Natural killer cell (primary cell): ENCODE measurements around the gene VAMP5. TPM values are rescaled to one million over a fixed set of nuclear protein-coding genes. Genes with fewer than 3 reads are reported as not detected.
A peak's percentile ranks its signal among the peaks of the same experiment; 100 is the strongest.

Source experiments
- ATAC-seq, 3 donors: fragments of 150-1000 bp in 2 of 3; fragments of 200-7000 bp in 1 of 3; cut with Tn5 transposase; 1 replicate in 1 of 3; 2 replicates in 2 of 3; pipeline ENCODE4 v1.10.0; 2021; ENCODE audit warnings: mild to moderate bottlenecking in 2 of 3, moderate library complexity in 2 of 3
- DNase-seq, 2 donors: peaks; one replicate each; pipeline versions ENCODE4 v3.0.0 to v3.0.0-alpha.2; 2013 to 2021; ENCODE audit warnings: mixed read lengths in 1 of 2
- H3K27ac ChIP-seq: one replicate; pipeline ENCODE4 v1.5.1; 2013; ENCODE audit warnings: mild to moderate bottlenecking, low read length
- H3K27me3 ChIP-seq: one replicate; pipeline ENCODE4 v1.6.1; 2013; ENCODE audit warnings: low read length; ENCODE audit not compliant: control insufficient read depth, insufficient read depth
- H3K36me3 ChIP-seq: one replicate; pipeline ENCODE4 v1.6.1; 2013; ENCODE audit warnings: low read length; ENCODE audit not compliant: control insufficient read depth, insufficient read depth
- H3K4me1 ChIP-seq: one replicate; pipeline ENCODE4 v1.6.1; 2013; ENCODE audit warnings: low read length; ENCODE audit not compliant: control insufficient read depth, insufficient read depth
- H3K4me3 ChIP-seq: one replicate; pipeline ENCODE4 v1.5.1; 2013; ENCODE audit warnings: low read length
- H3K9me3 ChIP-seq: one replicate; pipeline ENCODE4 v1.6.1; 2013; ENCODE audit warnings: low read length; ENCODE audit not compliant: control insufficient read depth, insufficient read depth
- H3K27ac Mint-ChIP-seq, 2 donors: one replicate each; pipeline ENCODE4 v1.8.0; 2022; ENCODE audit warnings: mild to moderate bottlenecking in 2 of 2, mixed read lengths in 2 of 2, moderate library complexity in 1 of 2
- H3K27me3 Mint-ChIP-seq, 2 donors: one replicate each; pipeline ENCODE4 v1.8.0; 2022; ENCODE audit warnings: low read depth in 2 of 2, mixed read lengths in 2 of 2
- H3K36me3 Mint-ChIP-seq: one replicate; pipeline ENCODE4 v1.8.0; 2022; ENCODE audit warnings: mixed read lengths
- H3K4me1 Mint-ChIP-seq, 2 donors: one replicate each; pipeline ENCODE4 v1.8.0; 2022; ENCODE audit warnings: mixed read lengths in 2 of 2
- H3K4me3 Mint-ChIP-seq: one replicate; pipeline ENCODE4 v1.8.0; 2022; ENCODE audit warnings: mild to moderate bottlenecking, moderate library complexity, mixed read lengths
- H3K9me3 Mint-ChIP-seq, 2 donors: one replicate each; pipeline ENCODE4 v1.8.0; 2022; ENCODE audit warnings: mixed read lengths in 2 of 2
- WGBS: methylation state at CpG from one replicate; pipeline ENCODE4 v1.1.7; 2013; ENCODE audit warnings: missing lambda C conversion rate; ENCODE audit not compliant: insufficient coverage; 5-methylcytosine and 5-hydroxymethylcytosine counted together
- intact Hi-C: fragments of 100-400 bp; cut with micrococcal nuclease; formaldehyde crosslinking; loops from one replicate; pipeline ENCODE4 v1.14.2; 2022
- total RNA-seq, 4 donors: library from RNA; stranded (reverse); fragments of 120-200 nt in 1 of 4; gene quantifications; one replicate each; pipeline versions ENCODE4 v1.2.3 to v1.2.4, GENCODE V29; 2013 to 2022
- TF ChIP-seq, protein P1 (sequence below): fragments of 200-600 bp; IDR thresholded peaks from one replicate; pipeline ENCODE4 v1.8.0; 2022; ENCODE audit warnings: antibody characterized with exemption

The VAMP5 gene
- total RNA-seq, 3 donors from 2014 or later (not counting 1 experiment from before 2014, with no cell fraction given) = 35.0 to 50.7 (median 36.7) TPM

DNA sequence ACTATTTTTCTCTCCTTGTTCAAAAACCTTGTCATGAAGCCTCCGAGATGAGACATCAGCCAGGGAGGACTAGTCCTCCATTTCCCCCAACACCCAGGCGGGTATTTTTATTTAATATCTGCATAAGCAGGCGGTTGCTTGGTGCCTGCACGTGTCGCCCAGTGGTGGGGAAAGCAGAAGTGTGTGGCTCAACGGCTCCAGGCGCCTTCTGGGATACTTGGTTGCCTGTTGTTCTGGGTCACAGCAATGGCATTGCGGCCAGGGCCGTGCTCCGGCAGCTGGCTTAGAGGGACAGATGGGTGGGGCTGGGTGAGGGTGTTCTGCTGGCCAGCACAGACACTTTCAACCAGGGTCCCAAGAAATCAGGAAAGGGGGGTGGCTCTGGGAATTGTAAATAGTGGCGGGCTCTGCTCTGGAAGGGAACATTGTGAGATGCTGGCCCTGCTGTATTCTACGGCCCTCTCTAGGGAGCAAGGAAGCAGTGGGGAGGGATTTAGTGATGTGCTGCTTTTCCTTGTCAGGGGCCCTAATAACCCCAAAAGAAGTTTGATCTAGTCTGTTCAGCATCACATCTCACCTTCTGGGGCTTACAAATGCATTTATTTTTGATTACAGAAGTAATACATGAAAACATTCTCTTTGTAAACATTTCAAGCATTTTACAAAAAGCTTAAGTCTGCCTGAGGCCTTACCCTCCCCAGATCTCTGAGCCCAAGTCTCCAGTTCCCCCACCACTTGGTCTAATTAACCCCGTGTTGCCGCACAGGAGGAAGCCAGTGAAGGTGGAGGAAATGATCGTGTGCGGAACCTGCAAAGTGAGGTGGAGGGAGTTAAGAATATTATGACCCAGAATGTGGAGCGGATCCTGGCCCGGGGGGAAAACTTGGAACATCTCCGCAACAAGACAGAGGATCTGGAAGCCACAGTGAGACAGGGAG is 5.7 kb upstream of the VAMP5 start:
- DNase-seq = peak; percentile 28 to 46
- peaks cover 31 to 43% of the 10 kb centered on the region in 2 donors for H3K4me1 Mint-ChIP-seq
- peak; percentile 52 to 68 (median 63) for ATAC-seq
- H3K4me3 Mint-ChIP-seq = peak overlapping the region; percentile 93
- H3K27me3 ChIP-seq = no peaks in the 10 kb centered on the region
- peaks cover 16% of the 10 kb centered on the region for H3K36me3 ChIP-seq
- WGBS = 10% methylated on average over 19 of the region's 19 CpGs
- H3K36me3 Mint-ChIP-seq = no peaks in the 10 kb centered on the region
- peaks cover 35% of the 10 kb centered on the region for H3K4me1 ChIP-seq
- H3K4me3 ChIP-seq = peak overlapping the region; percentile 70
- no peaks in the 10 kb centered on the region for H3K9me3 Mint-ChIP-seq
- no peaks in the 10 kb centered on the region for H3K27me3 Mint-ChIP-seq
- peak overlapping the region; percentile 86 to 95 for H3K27ac Mint-ChIP-seq
- TF ChIP-seq, protein P1, sequence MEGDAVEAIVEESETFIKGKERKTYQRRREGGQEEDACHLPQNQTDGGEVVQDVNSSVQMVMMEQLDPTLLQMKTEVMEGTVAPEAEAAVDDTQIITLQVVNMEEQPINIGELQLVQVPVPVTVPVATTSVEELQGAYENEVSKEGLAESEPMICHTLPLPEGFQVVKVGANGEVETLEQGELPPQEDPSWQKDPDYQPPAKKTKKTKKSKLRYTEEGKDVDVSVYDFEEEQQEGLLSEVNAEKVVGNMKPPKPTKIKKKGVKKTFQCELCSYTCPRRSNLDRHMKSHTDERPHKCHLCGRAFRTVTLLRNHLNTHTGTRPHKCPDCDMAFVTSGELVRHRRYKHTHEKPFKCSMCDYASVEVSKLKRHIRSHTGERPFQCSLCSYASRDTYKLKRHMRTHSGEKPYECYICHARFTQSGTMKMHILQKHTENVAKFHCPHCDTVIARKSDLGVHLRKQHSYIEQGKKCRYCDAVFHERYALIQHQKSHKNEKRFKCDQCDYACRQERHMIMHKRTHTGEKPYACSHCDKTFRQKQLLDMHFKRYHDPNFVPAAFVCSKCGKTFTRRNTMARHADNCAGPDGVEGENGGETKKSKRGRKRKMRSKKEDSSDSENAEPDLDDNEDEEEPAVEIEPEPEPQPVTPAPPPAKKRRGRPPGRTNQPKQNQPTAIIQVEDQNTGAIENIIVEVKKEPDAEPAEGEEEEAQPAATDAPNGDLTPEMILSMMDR = no peak
- intact Hi-C loops = no loop called here
- H3K27ac ChIP-seq = peak overlapping the region; percentile 77
- H3K9me3 ChIP-seq = no peaks in the 10 kb centered on the region

DNA sequence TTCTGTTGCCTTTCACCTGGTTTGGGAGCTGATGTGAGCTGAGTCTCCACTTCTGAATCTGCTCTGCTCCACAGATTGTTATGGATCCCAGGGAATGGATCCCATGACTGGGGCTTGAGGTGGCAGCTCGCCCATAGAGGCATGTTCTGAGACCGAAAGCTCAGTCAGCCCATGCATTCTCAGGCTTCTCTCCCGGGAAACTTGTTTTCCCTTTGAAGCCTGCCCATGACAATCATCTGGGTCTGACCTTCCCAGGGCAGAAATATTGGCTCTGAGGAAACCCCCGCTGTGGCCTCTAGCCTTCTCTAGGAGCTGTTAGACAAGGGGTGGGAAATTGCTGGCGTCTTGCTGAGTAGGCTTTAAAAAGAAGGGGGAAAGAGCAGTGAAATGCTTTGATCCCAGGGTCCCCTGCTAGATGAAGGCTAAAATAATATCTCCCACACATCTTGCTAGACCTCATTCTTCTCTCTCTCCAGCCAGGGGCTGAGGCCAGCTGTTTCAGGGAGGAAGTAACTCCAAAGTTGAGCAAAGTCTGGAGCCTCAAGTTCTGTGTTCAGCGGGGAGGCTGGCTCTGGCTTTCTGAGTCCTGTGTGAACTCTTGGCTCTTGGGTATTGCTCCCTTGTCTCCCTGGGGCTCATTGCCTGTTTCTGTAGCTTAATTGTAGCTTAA is 4.8 kb upstream of the VAMP5 start:
- no peaks in the 10 kb centered on the region for H3K9me3 ChIP-seq
- TF ChIP-seq, protein P1 = no peak
- Mint-ChIP-seq H3K36me3 (no peaks in the 10 kb centered on the region), H3K4me1 (peaks cover 36 to 49% of the 10 kb centered on the region in 2 donors), H3K4me3 (peak overlapping the region; percentile 93), H3K27me3 (no peaks in the 10 kb centered on the region), H3K9me3 (no peaks in the 10 kb centered on the region), H3K27ac (peak overlapping the region; percentile 86 to 95)
- ATAC-seq (no peak), DNase-seq (no peak)
- peaks cover 16% of the 10 kb centered on the region for H3K36me3 ChIP-seq
- WGBS = 67% methylated on average over 6 of the region's 6 CpGs
- H3K4me1 ChIP-seq = peaks cover 41% of the 10 kb centered on the region
- peak overlapping the region; percentile 77 for H3K27ac ChIP-seq
- peak overlapping the region; percentile 5 for H3K4me3 ChIP-seq
- intact Hi-C loops = no loop called here
- H3K27me3 ChIP-seq = no peaks in the 10 kb centered on the region

DNA sequence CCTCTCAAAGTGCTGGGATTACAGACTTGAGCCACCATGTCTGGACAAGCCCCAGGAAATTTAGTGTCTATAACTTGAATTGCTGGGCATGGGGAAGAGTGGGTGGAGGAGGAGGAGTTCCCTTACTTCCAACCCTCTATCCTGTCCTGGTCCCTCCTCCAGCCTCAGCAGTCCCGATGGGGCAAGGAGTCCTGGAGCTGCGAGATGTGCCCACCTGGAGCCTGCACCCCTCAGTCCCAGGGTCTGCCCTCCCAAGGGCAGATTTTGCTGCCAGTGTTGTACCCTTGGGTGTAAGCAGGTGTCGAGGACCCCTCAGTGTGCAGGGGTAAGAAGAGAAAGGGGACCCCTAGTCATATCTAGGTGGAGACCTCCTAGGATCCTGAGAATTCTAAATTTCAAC is 4.0 kb upstream of the VAMP5 start:
- peaks cover 42 to 55% of the 10 kb centered on the region in 2 donors for H3K4me1 Mint-ChIP-seq
- 93% methylated on average over 3 of the region's 3 CpGs for WGBS
- H3K36me3 Mint-ChIP-seq = no peaks in the 10 kb centered on the region
- Histone ChIP-seq H3K4me3 (no peak overlapping the region), H3K27me3 (no peaks in the 10 kb centered on the region), H3K4me1 (peaks cover 50% of the 10 kb centered on the region), H3K36me3 (peaks cover 16% of the 10 kb centered on the region), H3K9me3 (no peaks in the 10 kb centered on the region), H3K27ac (no peak overlapping the region)
- intact Hi-C loops = no loop called here
- H3K27ac Mint-ChIP-seq = peak overlapping the region in 1 of 2 donors; percentile 86
- ATAC-seq = no peak
- peak overlapping the region; percentile 61 for H3K4me3 Mint-ChIP-seq
- no peaks in the 10 kb centered on the region for H3K9me3 Mint-ChIP-seq
- no peak for DNase-seq
- H3K27me3 Mint-ChIP-seq = no peaks in the 10 kb centered on the region
- TF ChIP-seq, protein P1 = no peak
